NCI-H2227 (cell line): ENCODE results near the gene GAB3.
"Not testable (repeated sequence)": the region's sequence is repeated elsewhere in the genome, so short reads cannot be mapped to it uniquely, and the experiment has no call there.

Source experiments
- DNase-seq: peaks from one replicate; lab custom pipeline; 2025; ENCODE audit not compliant: unreplicated experiment; lab: John Stamatoyannopoulos, UW

GAB3 gene

GRCh38 chrX:154724993-154725756 is 25.7 kb downstream of the GAB3 start:
- no peak for DNase-seq

- DNase-seq = no peak
These were observed 29.7 kb downstream of the GAB3 start for GRCh38 chrX:154721155-154721554.

GRCh38 chrX:154720067-154720466 is 30.8 kb downstream of the GAB3 start:
- no peak for DNase-seq

DNA sequence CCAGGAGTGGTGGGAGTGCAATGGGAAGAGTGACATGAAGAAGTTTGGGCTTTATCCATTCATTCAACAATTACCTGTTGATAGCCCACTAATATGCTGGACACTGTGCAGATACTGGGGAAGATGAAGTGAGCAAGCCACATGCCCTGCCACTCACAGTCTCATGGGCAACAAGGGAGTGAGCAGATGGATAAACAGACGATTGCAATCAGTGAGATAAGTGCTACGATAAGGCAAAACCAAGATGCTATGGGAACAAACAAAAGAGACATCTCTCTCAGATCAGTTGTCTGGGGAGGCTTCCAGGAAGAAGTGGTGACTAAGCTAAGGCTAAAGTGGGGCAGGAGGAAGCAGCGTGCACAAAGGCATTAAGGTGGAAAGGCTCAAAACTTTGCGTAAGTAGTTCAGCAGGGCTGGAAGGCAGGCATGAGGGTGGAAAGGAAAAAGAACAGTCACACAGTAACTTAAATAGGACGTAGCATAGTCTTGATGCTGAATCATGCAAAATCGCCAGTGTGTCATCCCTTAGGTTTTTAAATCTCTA is 31.7 kb downstream of the GAB3 start:
- DNase-seq = no peak

DNA sequence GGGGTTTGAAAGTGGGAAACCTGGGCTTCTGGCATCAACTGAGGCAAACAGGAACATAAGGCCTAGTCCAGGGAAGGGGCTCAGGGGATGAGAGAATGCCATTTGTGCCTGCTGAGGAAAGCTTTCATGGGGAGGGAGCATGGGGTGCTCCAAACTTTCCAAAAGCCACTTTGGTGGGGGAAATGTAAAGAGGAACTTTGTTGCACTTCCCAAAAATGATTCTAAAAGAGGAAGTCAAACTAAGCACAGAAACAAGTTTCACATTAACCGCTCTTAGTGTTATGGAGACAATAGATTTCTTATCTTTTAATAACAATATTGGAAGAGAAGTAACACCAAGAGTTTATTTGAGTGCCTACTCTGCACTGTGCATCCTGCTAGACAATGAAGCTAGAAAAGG is 32.3 kb downstream of the GAB3 start:
- no peak for DNase-seq

DNA sequence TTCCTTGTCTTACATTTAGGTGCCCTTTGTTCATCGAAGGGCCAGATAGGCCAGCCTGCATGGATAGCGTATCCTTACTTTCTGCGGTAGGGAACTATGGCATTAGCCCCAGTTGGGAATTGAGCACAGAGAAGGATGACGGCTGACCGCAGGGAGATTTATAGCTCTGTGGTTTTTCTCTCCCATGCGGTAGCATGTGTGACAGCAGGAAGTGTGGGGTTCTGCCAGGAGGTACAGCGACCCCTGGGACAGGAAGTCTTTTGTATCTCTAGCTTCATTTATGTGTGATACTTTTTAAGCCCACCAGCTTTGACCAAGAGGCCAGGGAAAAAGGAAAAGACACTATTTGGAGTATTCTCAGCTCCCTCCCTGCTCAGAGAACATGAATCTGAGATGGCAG is 33.1 kb downstream of the GAB3 start:
- DNase-seq = no peak

DNA sequence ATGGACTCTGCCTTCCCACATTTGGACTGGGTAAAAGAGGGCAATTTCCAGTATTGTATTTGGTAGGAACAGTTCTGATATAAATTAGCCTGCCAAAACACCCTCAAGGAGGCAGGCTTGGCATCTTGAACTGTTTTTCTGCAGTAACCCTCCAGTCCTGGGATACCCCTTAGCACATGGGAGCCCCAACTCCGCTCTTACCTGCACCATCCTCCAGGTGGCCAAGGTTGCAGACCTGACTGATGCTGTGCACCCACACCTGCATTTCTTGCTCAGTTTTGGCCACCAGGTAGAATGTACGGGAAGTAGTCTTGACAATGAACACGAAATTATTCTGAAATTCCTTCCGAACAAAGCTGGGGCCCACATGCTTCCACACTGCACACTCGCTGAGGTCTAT is 35.1 kb downstream of the GAB3 start:
- DNase-seq = no peak

DNA sequence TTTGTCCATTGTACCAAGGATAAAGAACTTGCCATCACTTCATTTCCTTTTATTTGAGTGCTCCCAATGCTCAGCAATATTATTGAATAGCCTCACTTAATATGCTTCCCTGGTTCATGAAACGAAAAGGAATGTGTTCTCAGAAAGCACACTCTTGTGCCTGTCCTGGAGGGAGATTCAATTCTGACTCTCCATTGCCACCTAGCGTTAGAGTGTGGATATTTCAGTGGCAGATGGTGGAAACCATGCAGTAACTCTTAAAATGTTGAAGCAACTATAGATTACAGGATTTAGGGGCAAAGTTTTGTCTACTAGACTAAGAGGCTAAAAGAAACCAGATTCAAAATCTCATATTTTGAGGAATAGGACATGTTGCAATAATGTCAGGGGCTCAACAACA is 36.0 kb downstream of the GAB3 start:
- peak; percentile 52 for DNase-seq

DNA sequence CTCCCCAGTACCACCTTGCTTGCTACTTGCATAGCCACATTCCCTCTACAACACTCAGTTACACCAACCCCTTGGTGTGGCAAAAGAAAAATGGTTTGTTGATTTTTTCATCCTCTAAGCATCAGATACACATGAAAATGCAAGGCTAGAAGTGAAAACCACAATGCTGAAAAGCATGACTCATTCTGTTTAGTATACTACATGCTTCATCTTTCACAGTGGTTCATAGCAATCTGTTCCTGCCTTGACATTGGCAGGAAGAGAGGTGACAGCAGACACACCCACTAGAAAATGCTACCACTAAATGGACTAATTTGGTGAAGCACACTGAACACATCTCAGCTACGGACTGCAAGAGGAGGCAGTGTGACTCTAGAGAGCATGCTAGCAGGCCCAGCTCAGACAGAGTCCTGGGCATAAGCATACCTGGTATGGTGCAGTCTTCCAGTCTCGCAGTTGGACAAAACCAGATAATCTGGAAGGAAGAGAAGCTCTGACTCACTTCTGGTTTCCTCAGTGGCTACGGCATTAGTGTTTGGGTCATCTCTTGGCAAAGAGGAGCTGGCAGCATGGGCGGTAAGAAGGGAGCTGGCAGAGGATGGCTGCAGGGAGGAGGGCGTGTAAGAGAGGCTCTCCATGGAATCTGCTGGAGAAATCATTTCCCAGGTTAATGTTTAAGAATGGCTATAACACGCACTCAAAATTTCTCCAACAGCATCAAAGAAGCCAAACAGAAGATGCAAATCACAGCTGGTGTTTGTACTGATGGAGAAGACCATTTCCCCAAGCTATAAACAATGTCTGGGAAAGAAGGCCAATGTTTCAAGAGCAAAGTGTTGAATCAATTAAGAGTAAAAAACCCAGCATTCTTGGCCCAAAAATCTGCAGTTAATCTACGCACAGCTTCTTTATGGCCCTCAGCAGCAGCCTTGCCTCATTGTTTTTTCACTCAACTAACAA is 37.8 kb downstream of the GAB3 start:
- no peak for DNase-seq

GRCh38 chrX:154711264-154711663 is 39.6 kb downstream of the GAB3 start:
- no peak for DNase-seq

DNA sequence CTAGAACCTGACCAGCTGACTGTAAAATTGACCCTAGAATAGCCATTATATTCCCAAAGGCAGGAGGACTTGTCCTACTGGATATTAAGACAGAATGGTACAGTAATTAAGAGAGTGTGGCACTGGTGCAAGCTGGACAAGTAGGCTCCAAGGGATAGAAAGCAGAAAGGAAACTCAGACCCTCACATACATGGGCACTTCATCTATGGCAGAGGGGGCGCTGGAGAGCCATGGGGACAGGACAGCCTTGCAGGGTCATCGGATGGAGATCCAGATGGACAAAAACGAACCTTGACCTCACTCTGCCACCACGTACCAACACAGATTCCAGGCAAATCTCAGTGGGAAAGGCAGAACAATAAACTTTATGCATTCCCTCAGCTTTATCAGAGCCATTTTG is 40.6 kb downstream of the GAB3 start:
- no peak for DNase-seq

GRCh38 chrX:154698630-154699248 is 52.1 kb downstream of the GAB3 start:
- no peak for DNase-seq

GRCh38 chrX:154696676-154697045 is 54.2 kb downstream of the GAB3 start:
- no peak for DNase-seq

- DNase-seq = no peak
These were observed 54.8 kb downstream of the GAB3 start for GRCh38 chrX:154695911-154696675.

GRCh38 chrX:154693394-154693793 is 57.5 kb downstream of the GAB3 start:
- DNase-seq = no peak

- not testable (repeated sequence) for DNase-seq
These were observed 60.4 kb downstream of the GAB3 start for GRCh38 chrX:154690438-154690837.

DNA sequence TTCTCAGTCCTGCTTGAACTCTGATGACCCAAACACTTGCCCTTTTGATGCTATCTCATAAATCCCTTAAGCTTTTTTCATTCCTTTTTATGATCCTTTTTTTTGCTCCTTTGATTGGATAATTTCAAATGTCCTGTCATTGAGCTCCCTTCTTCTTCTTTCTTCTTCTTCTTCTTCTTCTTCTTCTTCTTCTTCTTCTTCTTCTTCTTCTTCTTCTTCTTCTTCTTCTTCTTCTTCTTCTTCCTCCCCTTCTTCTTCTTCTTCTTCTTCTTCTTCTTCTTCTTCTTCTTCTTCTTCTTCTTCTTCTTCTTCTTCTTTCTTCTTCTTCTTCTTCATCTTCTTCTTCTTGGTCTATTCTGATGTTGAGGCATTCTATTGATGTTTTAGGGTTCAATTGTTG is 78.8 kb downstream of the GAB3 start:
- DNase-seq = not testable (repeated sequence)

- DNase-seq = not testable (repeated sequence)
These were observed 80.0 kb downstream of the GAB3 start for GRCh38 chrX:154670848-154671247.

- no peak for DNase-seq
These were observed 89.0 kb downstream of the GAB3 start for GRCh38 chrX:154661899-154662298.

GRCh38 chrX:154661170-154661569 is 89.7 kb downstream of the GAB3 start:
- DNase-seq = no peak

DNA sequence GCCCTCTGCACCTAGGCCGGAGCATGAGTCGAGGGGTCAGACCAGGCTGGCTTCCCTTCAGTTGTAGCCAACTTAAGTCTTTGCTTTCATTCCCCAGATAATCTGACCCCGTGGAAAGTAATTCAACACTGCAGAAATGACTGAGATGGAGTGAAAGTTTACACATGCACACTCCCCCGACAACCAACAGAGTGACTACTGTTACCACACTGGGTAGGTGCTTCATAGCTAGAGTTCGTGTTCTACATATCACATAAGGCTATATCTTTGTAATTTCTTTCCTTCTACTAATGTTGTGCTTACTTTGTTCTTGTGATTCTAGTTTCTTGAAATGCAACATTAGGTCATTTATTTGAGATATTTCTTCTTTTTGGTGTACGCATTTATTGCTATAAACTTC is 90.3 kb downstream of the GAB3 start:
- no peak for DNase-seq
